HCT116 (cell line): Measurements from ENCODE around the gene MYCBP2. TPM values are rescaled to one million over a fixed set of nuclear protein-coding genes. Genes with fewer than 3 reads are reported as not detected.
"Not testable (repeated sequence)": the region's sequence is repeated elsewhere in the genome, so short reads cannot be mapped to it uniquely, and the experiment has no call there.

Experiments used
- ATAC-seq: fragments of 200-7000 bp; cut with Tn5 transposase; 2 replicates; pipeline ENCODE4 v1.9.1; 2020; ENCODE audit warnings: mild to moderate bottlenecking, moderate library complexity
- BruUV-seq: library from RNA; stranded (reverse); fragments of 400-500 nt; replicated peaks from 2 replicates; lab custom pipeline; 2021; lab: Mats Ljungman, UMichigan
- CTCF ChIA-PET: fragments of 300-600 bp; sonication (Branson Sonifier 250); formaldehyde crosslinking; loops from one replicate; lab custom pipeline; 2021; ENCODE audit warnings: antibody characterized with exemption; lab: Charles Lee
- POLR2A ChIA-PET: fragments of 300-600, 350-600 bp; sonication (Branson Sonifier 250); formaldehyde crosslinking; loops from one replicate; lab custom pipeline; 2021; ENCODE audit warnings: antibody characterized with exemption; lab: Charles Lee
- RAD21 ChIA-PET, 2 experiments: fragments of 300-600 bp; sonication (Branson Sonifier 250); formaldehyde crosslinking; loops; one replicate each; lab custom pipeline; 2023; ENCODE audit warnings: low total read pairs in 2 of 2; ENCODE audit not compliant: uncharacterized antibody in 2 of 2, unreplicated experiment in 2 of 2, low non-redundant PET in 1 of 2; lab: Charles Lee
- DNase-seq: peaks from one replicate; pipeline ENCODE4 v3.0.0-alpha.2; 2010; ENCODE audit warnings: low read depth, low spot score
- H2AFZ ChIP-seq: fragments of 200-600 bp; shearing (Covaris generic), sonication (generic); 2 replicates; pipeline ENCODE4 v1.6.1; 2017; ENCODE audit warnings: low read depth, mixed run types, mixed read lengths, antibody characterized with exemption, low read length; ENCODE audit not compliant: poor library complexity, severe bottlenecking
- H3K27ac ChIP-seq: 2 replicates; pipeline ENCODE4 v1.5.1; 2012; ENCODE audit warnings: low read depth, low read length
- H3K27me3 ChIP-seq: fragments of 200-600 bp; sonication (generic); 2 replicates; pipeline ENCODE4 v1.6.1; 2016; ENCODE audit warnings: mixed run types, low read length, mixed read lengths; ENCODE audit not compliant: insufficient read depth
- H3K36me3 ChIP-seq, 2 experiments: fragments of 200-500 bp in 1 of 2; fragments of 200-600 bp in 1 of 2; sonication (Bioruptor generic) in 1 of 2; sonication (generic) in 1 of 2; 2 replicates each; pipeline versions ENCODE4 v1.5.1 to v1.6.1; 2014 to 2016; ENCODE audit warnings: low read length in 2 of 2, inconsistent platforms in 1 of 2, mixed read lengths in 1 of 2, mixed run types in 1 of 2; ENCODE audit not compliant: insufficient read depth in 2 of 2, control insufficient read depth in 1 of 2
- H3K4me1 ChIP-seq, 2 experiments: fragments of 200-600 bp in 1 of 2; sonication (generic) in 1 of 2; 2 replicates each; pipeline versions ENCODE4 v1.5.1 to v1.6.1; 2012 to 2017; ENCODE audit warnings: low read length in 2 of 2, inconsistent platforms in 1 of 2, mild to moderate bottlenecking in 1 of 2, mixed read lengths in 1 of 2, mixed run types in 1 of 2, moderate library complexity in 1 of 2; ENCODE audit not compliant: insufficient read depth in 2 of 2, control insufficient read depth in 1 of 2
- H3K4me2 ChIP-seq: fragments of 200-600 bp; sonication (generic); 2 replicates; pipeline ENCODE4 v1.6.1; 2017; ENCODE audit warnings: mixed run types, low read length, mixed read lengths
- H3K4me3 ChIP-seq, 2 experiments: fragments of 200-600 bp in 1 of 2; sonication (generic) in 1 of 2; replicated peaks in 1 of 2; 2 replicates each; pipeline ENCODE4 v1.5.1; 2011 to 2016; ENCODE audit warnings: low read length in 2 of 2, control low read depth in 1 of 2, low read depth in 1 of 2, mild to moderate bottlenecking in 1 of 2, mixed read lengths in 1 of 2, mixed run types in 1 of 2
- H3K79me2 ChIP-seq: fragments of 200-600 bp; sonication (generic); 2 replicates; pipeline ENCODE4 v1.6.1; 2017; ENCODE audit warnings: mild to moderate bottlenecking, mixed run types, low read length, moderate library complexity, mixed read lengths; ENCODE audit not compliant: insufficient read depth
- H3K9ac ChIP-seq: fragments of 200-600 bp; sonication (generic); 2 replicates; pipeline ENCODE4 v1.6.1; 2016; ENCODE audit warnings: low read length, mixed read lengths
- H3K9me2 ChIP-seq: fragments of 200-600 bp; sonication (generic), shearing (Covaris generic); 2 replicates; pipeline ENCODE4 v1.6.1; 2017; ENCODE audit warnings: mixed run types, mild to moderate bottlenecking, moderate library complexity; ENCODE audit not compliant: insufficient read depth
- H3K9me3 ChIP-seq, 2 experiments: fragments of 200-500 bp in 1 of 2; fragments of 200-600 bp in 1 of 2; sonication (Bioruptor generic) in 1 of 2; sonication (generic) in 1 of 2; 2 replicates each; pipeline ENCODE4 v1.6.1; 2014 to 2017; ENCODE audit warnings: low read length in 2 of 2, mixed read lengths in 2 of 2, inconsistent platforms in 1 of 2, low read depth in 1 of 2, mild to moderate bottlenecking in 1 of 2, mixed run types in 1 of 2, moderate library complexity in 1 of 2; ENCODE audit not compliant: control insufficient read depth in 1 of 2, insufficient read depth in 1 of 2
- H4K20me1 ChIP-seq: fragments of 200-600 bp; sonication (generic), shearing (Covaris generic); 2 replicates; pipeline ENCODE4 v1.6.1; 2017; ENCODE audit warnings: mixed run types, mild to moderate bottlenecking, moderate library complexity; ENCODE audit not compliant: insufficient read depth
- JUND ChIP-seq: IDR thresholded peaks from 2 replicates; pipeline ENCODE4 v1.6.1; 2012
- TCF7L2 ChIP-seq: IDR thresholded peaks from 2 replicates; pipeline ENCODE4 v1.7.0; 2011; ENCODE audit warnings: borderline replicate concordance, inconsistent platforms; ENCODE audit not compliant: insufficient read depth, insufficient read length; ENCODE audit errors: extremely low read depth
- ZBTB33 ChIP-seq: IDR thresholded peaks from 2 replicates; pipeline ENCODE4 v1.6.1; 2011; ENCODE audit warnings: mild to moderate bottlenecking, low read length, moderate library complexity; ENCODE audit not compliant: insufficient replicate concordance; ENCODE audit errors: extremely low read depth
- ZNF274 ChIP-seq: fragments of 200-500 bp; sonication (Bioruptor generic); IDR thresholded peaks from 2 replicates; pipeline ENCODE4 v1.6.1; 2014; ENCODE audit warnings: mild to moderate bottlenecking, low read depth, low read length, inconsistent platforms
- intact Hi-C: fragments of 100-400 bp; cut with micrococcal nuclease; formaldehyde crosslinking; loops from 2 replicates; pipeline ENCODE4 v1.10.0; 2022
- total RNA-seq: library from RNA; stranded (reverse); gene quantifications from one replicate; pipeline ENCODE4 v1.2.1, GENCODE V29; 2021; ENCODE audit not compliant: unreplicated experiment

MYCBP2 gene
- total RNA-seq, 1 experiment from 2014 or later: 48.5 TPM

GRCh38 chr13:77245224-77245623, 81.7 kb downstream of the MYCBP2 start:
- POLR2A ChIA-PET, CTCF ChIA-PET: not testable (repeated sequence)

GRCh38 chr13:77239312-77239711, 87.6 kb downstream of the MYCBP2 start:
- no peak for ATAC-seq
- no peak overlapping the region for H3K4me3 ChIP-seq
- H3K9me2 ChIP-seq: no peaks in the 10 kb centered on the region
- H4K20me1 ChIP-seq: no peaks in the 10 kb centered on the region; the same call in 1 of the 2 replicates
- no peaks in the 10 kb centered on the region for H3K4me1 ChIP-seq
- no peak overlapping the region for H3K4me2 ChIP-seq
- DNase-seq: no peak
- no peak overlapping the region for H3K9ac ChIP-seq
- H3K9me3 ChIP-seq: no peaks in the 10 kb centered on the region
- peaks cover 0 to 9% of the 10 kb centered on the region in 2 experiments; a peak in 2 of 4 replicates for H3K36me3 ChIP-seq
- POLR2A ChIA-PET: no interaction called here
- intact Hi-C loops: no loop called here
- no peaks in the 10 kb centered on the region for H3K27me3 ChIP-seq
- no peak overlapping the region for H3K27ac ChIP-seq
- CTCF ChIA-PET: no interaction called here
- RAD21 ChIA-PET: no interaction called here
- TF ChIP-seq JUND (no peak), TCF7L2 (no peak), ZBTB33 (no peak), ZNF274 (no peak)
- BruUV-seq: no TSS peak
- H3K79me2 ChIP-seq: no peaks in the 10 kb centered on the region
- no peak overlapping the region for H2AFZ ChIP-seq

More at GRCh38 chr13:77245224-77245623, 81.7 kb downstream of the MYCBP2 start:
- H3K9ac ChIP-seq, H3K4me2 ChIP-seq, H3K27ac ChIP-seq, H3K9me2 ChIP-seq, H3K27me3 ChIP-seq, ATAC-seq, H3K9me3 ChIP-seq, H3K4me1 ChIP-seq, H2AFZ ChIP-seq, H4K20me1 ChIP-seq, intact Hi-C loops, H3K79me2 ChIP-seq, BruUV-seq, RAD21 ChIA-PET, DNase-seq, H3K4me3 ChIP-seq: not testable (repeated sequence)
- H3K36me3 ChIP-seq: peaks cover 0 to 11% of the 10 kb centered on the region in 2 experiments; a peak in 2 of 4 replicates
